ENCODE measurements around the gene HS6ST3. TPM values are rescaled to one million over a fixed set of nuclear protein-coding genes. Genes with fewer than 3 reads are reported as not detected.

The HS6ST3 gene
- total RNA-seq, 4 donors from 2014 or later = 0.08 to 0.47 (median 0.41) TPM

GRCh38 chr13:96052656-96053002 lies 37.3 kb upstream of the HS6ST3 start:
- no peaks in the 10 kb centered on the region for H3K4me1 ChIP-seq
- no peaks in the 10 kb centered on the region for H3K36me3 ChIP-seq
- H3K27me3 ChIP-seq = no peaks in the 10 kb centered on the region
- no peak for TF ChIP-seq CTCF (IDR thresholded peaks at IDR 0.05)
- no peak for TF ChIP-seq POLR2A (IDR thresholded peaks at IDR 0.05)
- TF ChIP-seq EP300 (IDR thresholded peaks at IDR 0.05) = no peak
- TF ChIP-seq POLR2AphosphoS5 (IDR thresholded peaks at IDR 0.05) = no peak
- peak overlapping the region; percentile 91 for H3K4me3 ChIP-seq
- DNase-seq (ENCODE audit: low spot score in 2 of 2) = no peak
- WGBS = under 1% methylated on average over 12 of the region's 12 CpGs
- H3K9me3 ChIP-seq = no peaks in the 10 kb centered on the region
- peak overlapping the region; percentile 86 for H3K27ac ChIP-seq

DNA sequence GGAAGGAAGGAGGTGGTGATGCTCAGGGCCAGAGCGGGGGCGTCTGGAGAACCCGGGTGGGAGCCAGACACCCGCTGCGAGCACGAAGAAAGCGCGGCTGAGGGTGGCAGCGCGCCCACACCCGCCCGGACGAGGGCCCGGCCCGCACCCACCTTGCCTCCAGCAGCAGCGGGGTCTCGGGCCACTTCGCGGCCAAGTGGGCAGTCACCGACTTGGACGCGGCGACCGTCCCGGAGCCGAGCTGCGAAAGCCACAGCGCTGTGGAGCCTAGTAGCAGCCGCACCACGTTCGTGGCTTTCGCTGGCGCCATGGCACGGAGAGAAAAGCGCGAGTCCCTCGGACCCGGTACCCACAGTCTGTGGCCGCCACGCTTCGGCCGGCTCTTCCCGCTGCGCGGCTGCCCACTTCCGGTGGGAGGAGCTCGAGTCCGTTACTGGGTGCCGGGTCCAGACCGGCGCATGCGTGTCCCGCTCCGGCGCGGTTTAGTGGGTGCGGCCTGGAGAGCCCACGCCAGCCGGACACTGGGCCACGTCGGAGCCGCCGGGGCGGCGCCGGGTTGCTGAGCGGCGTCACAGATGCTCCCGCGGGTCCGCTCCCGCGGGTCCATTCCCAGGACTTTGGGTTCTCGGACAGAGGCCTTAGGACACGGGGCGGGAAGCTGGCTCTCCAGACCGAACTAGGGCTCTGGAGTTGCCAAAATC lies 36.8 kb upstream of the HS6ST3 start, which contains the start of gene UGGT2:
Gene UGGT2, minus strand, starts transcription at position 399 of the 701 bp plus-strand sequence. Its CDS starts 89 bp downstream, at position 310.
- H3K4me3 ChIP-seq = peak within 1 kb of the TSS; percentile 91
- under 1% methylated on average over 25 of the region's 77 CpGs for WGBS
- H3K4me1 ChIP-seq = no peaks in the 10 kb centered on the region
- TF ChIP-seq EP300 (IDR thresholded peaks at IDR 0.05) (no peak), POLR2A (IDR thresholded peaks at IDR 0.05) (peak in 1 of 2 donors; percentile 62), CTCF (IDR thresholded peaks at IDR 0.05) (no peak), POLR2AphosphoS5 (IDR thresholded peaks at IDR 0.05) (peak in 2 of 3 donors; percentile 24 to 46)
- H3K27ac ChIP-seq = peak within 1 kb of the TSS; percentile 86
- H3K27me3 ChIP-seq = no peaks in the 10 kb centered on the region
- no peaks in the 10 kb centered on the region for H3K36me3 ChIP-seq
- no peaks in the 10 kb centered on the region for H3K9me3 ChIP-seq
- DNase-seq (ENCODE audit: low spot score in 2 of 2) = peak; percentile 95 to 96

DNA sequence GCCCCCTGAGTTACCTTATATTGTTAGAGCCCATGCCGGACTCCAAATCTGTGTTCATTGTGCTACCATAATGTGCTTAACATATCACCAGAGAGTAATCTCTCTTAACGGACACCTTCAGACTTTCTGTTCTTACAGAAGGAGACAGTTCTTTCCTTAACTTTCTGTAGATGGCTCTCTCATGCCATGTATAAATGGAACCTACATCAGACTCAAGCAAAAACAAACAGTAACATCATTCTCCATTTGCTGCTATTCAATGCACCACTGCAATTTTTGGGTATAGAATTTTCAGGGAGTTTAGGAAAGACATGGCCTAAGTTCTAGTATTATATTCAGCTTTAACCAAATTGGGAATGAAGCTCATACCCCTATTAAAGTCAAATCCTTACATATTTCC lies 24.1 kb upstream of the HS6ST3 start:
- Histone ChIP-seq H3K36me3 (no peaks in the 10 kb centered on the region), H3K4me3 (no peak overlapping the region), H3K9me3 (no peaks in the 10 kb centered on the region), H3K4me1 (no peaks in the 10 kb centered on the region), H3K27me3 (peaks cover 7% of the 10 kb centered on the region), H3K27ac (no peak overlapping the region)
- WGBS = 89% methylated on average over 2 of the region's 2 CpGs
- no peak for DNase-seq (ENCODE audit: low spot score in 2 of 2)
- TF ChIP-seq POLR2AphosphoS5 (IDR thresholded peaks at IDR 0.05) = no peak
- no peak for TF ChIP-seq EP300 (IDR thresholded peaks at IDR 0.05)
- TF ChIP-seq POLR2A (IDR thresholded peaks at IDR 0.05) = no peak
- TF ChIP-seq CTCF (IDR thresholded peaks at IDR 0.05) = no peak

DNA sequence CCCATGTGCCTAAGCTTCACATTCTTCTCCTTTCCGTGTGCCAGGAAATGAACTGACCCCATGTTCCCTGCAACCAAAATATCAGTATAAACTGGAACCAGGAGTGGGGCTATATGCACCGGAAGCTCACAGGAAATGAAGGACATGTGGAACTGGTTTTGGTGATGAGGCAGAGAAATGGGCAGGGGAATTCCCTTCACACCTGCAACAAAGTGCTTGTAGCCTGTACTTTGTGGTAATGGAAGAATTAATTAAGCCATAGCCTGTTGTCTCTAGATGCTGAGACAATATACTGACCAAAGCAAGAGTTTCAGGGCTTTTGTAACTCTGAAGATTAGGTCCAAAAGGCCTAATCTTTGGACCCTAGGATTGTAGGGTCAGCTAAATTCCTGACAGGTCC lies 21.2 kb upstream of the HS6ST3 start:
- Histone ChIP-seq H3K27me3 (no peaks in the 10 kb centered on the region), H3K4me1 (no peaks in the 10 kb centered on the region), H3K9me3 (no peaks in the 10 kb centered on the region), H3K4me3 (no peak overlapping the region), H3K36me3 (no peaks in the 10 kb centered on the region), H3K27ac (no peak overlapping the region)
- no peak for DNase-seq (ENCODE audit: low spot score in 2 of 2)
- 59% methylated on average over 2 of the region's 2 CpGs for WGBS
- no peak for TF ChIP-seq POLR2A (IDR thresholded peaks at IDR 0.05)
- TF ChIP-seq CTCF (IDR thresholded peaks at IDR 0.05) = no peak
- TF ChIP-seq EP300 (IDR thresholded peaks at IDR 0.05) = no peak
- no peak for TF ChIP-seq POLR2AphosphoS5 (IDR thresholded peaks at IDR 0.05)

GRCh38 chr13:96071504-96071903 lies 18.4 kb upstream of the HS6ST3 start:
- no peak for TF ChIP-seq CTCF (IDR thresholded peaks at IDR 0.05)
- no peak for TF ChIP-seq POLR2A (IDR thresholded peaks at IDR 0.05)
- no peak for TF ChIP-seq EP300 (IDR thresholded peaks at IDR 0.05)
- TF ChIP-seq POLR2AphosphoS5 (IDR thresholded peaks at IDR 0.05) = no peak
- no peak for DNase-seq (ENCODE audit: low spot score in 2 of 2)
- no peaks in the 10 kb centered on the region for H3K4me1 ChIP-seq
- H3K27ac ChIP-seq = no peak overlapping the region
- no peaks in the 10 kb centered on the region for H3K36me3 ChIP-seq
- no peaks in the 10 kb centered on the region for H3K9me3 ChIP-seq
- no peaks in the 10 kb centered on the region for H3K27me3 ChIP-seq
- H3K4me3 ChIP-seq = no peak overlapping the region
- WGBS = 43% methylated on average over 6 of the region's 6 CpGs
